GM12878 (cell line): ENCODE data around the gene FAM118B. TPM values are rescaled to one million over a fixed set of nuclear protein-coding genes. Genes with fewer than 3 reads are reported as not detected.

Experiments used
- ATAC-seq: fragments of 200-7000 bp; cut with Tn5 transposase; 3 replicates; pipeline ENCODE4 v1.9.1; 2020; ENCODE audit warnings: mild to moderate bottlenecking, moderate library complexity
- BruUV-seq: library from RNA; stranded (reverse); fragments of 400-500 nt; replicated peaks from 2 replicates; lab custom pipeline; 2021; lab: Mats Ljungman, UMichigan
- CTCF ChIA-PET: fragments of 300-600 bp; sonication (Branson Sonifier 250); formaldehyde crosslinking; extraction: SDS; loops from one replicate; lab custom pipeline; 2021; ENCODE audit warnings: inconsistent platforms; lab: Yijun Ruan, JAX
- POLR2A ChIA-PET: fragments of 350-600 bp; formaldehyde crosslinking; extraction: SDS; loops from one replicate; lab custom pipeline; 2021; ENCODE audit warnings: inconsistent platforms; lab: Charles Lee
- RAD21 ChIA-PET: fragments of 300-600 bp; sonication (Branson Sonifier 250); formaldehyde crosslinking; loops from one replicate; lab custom pipeline; 2023; ENCODE audit warnings: antibody characterized with exemption; ENCODE audit not compliant: unreplicated experiment; lab: Charles Lee
- SMC1A ChIA-PET: fragments of 300-600 bp; sonication (Branson Sonifier 250); formaldehyde crosslinking; loops from one replicate; lab custom pipeline; 2023; ENCODE audit not compliant: unreplicated experiment, uncharacterized antibody; lab: Charles Lee
- DNase-seq: peaks from one replicate; pipeline ENCODE4 v3.0.0-alpha.2; 2011; ENCODE audit warnings: low read depth, low spot score
- FAIRE-seq: peaks from 3 replicates; lab custom pipeline; 2011; peaks lifted over from hg19 to GRCh38; lab: Jason Lieb, UNC
- H2AFZ ChIP-seq: 2 replicates; pipeline ENCODE4 v1.6.0; 2011; ENCODE audit warnings: low read depth, low read length, control low read depth; ENCODE audit not compliant: control insufficient read depth
- H3K27ac ChIP-seq: 2 replicates; pipeline ENCODE4 v1.5.1; 2011; ENCODE audit warnings: control low read depth; ENCODE audit not compliant: control insufficient read depth, insufficient read depth
- H3K27me3 ChIP-seq, 2 experiments: replicated peaks in 1 of 2; 2 replicates each; pipeline versions ENCODE4 v1.6.0 to v1.6.1; 2011; ENCODE audit warnings: low read length in 1 of 2; ENCODE audit not compliant: control insufficient read depth in 2 of 2, insufficient read depth in 2 of 2
- H3K36me3 ChIP-seq, 2 experiments: 2 replicates each; pipeline ENCODE4 v1.5.1; 2011; ENCODE audit warnings: low read length in 1 of 2; ENCODE audit not compliant: control insufficient read depth in 2 of 2, insufficient read depth in 2 of 2
- H3K4me1 ChIP-seq: 2 replicates; pipeline ENCODE4 v1.6.1; 2011; ENCODE audit warnings: mild to moderate bottlenecking, low read length, moderate library complexity, mixed read lengths; ENCODE audit not compliant: control insufficient read depth, insufficient read depth
- H3K4me2 ChIP-seq: 2 replicates; pipeline ENCODE4 v1.6.0; 2011; ENCODE audit warnings: control low read depth; ENCODE audit not compliant: control insufficient read depth, insufficient read depth
- H3K4me3 ChIP-seq: fragments of 200-600 bp; sonication (generic); 2 replicates; pipeline ENCODE4 v1.5.1; 2016
- H3K79me2 ChIP-seq: 2 replicates; pipeline ENCODE4 v1.6.0; 2011; ENCODE audit warnings: low read length; ENCODE audit not compliant: control insufficient read depth, insufficient read depth
- H3K9ac ChIP-seq: 2 replicates; pipeline ENCODE4 v1.8.0; 2011; ENCODE audit warnings: low read length, control low read depth, mixed read lengths; ENCODE audit not compliant: control insufficient read depth, insufficient read depth
- H3K9me3 ChIP-seq: replicated peaks from 3 replicates; pipeline ENCODE4 v1.5.1; 2011; ENCODE audit warnings: mild to moderate bottlenecking, low read length; ENCODE audit not compliant: control insufficient read depth, insufficient read depth
- H4K20me1 ChIP-seq: 2 replicates; pipeline ENCODE4 v1.6.0; 2011; ENCODE audit not compliant: control insufficient read depth, insufficient read depth
- CUX1 ChIP-seq: IDR thresholded peaks from 2 replicates; pipeline ENCODE4 v1.6.1; 2012; ENCODE audit warnings: improper control_type of control experiment, low read depth, low read length; ENCODE audit not compliant: insufficient replicate concordance
- SKIL ChIP-seq: fragments of 450-650 bp; IDR thresholded peaks from 2 replicates; pipeline ENCODE4 v1.6.1; 2017; ENCODE audit warnings: mild to moderate bottlenecking, low read depth, inconsistent platforms; ENCODE audit not compliant: poor library complexity, severe bottlenecking
- SMAD1 ChIP-seq: fragments of 450-650 bp; IDR thresholded peaks from 2 replicates; pipeline ENCODE4 v1.6.1; 2018; ENCODE audit warnings: mild to moderate bottlenecking, low read depth; ENCODE audit not compliant: partially characterized antibody
- SMC3 ChIP-seq: IDR thresholded peaks from 2 replicates; pipeline ENCODE4 v1.6.1; 2011; ENCODE audit warnings: low read length, improper control_type of control experiment, borderline replicate concordance
- TCF3 ChIP-seq: IDR thresholded peaks from 2 replicates; pipeline ENCODE4 v1.6.1; 2012; ENCODE audit warnings: low read depth, mild to moderate bottlenecking, low read length, borderline replicate concordance; ENCODE audit not compliant: insufficient read depth
- WGBS: methylation state at CpG from one replicate; pipeline ENCODE4 v1.1.6; 2016; ENCODE audit warnings: low lambda C conversion rate; ENCODE audit not compliant: insufficient replicate concordance, insufficient coverage; ENCODE audit errors: missing lambda C conversion rate; 5-methylcytosine and 5-hydroxymethylcytosine counted together
- in situ Hi-C: fragments of 300-500 bp; cut with MboI; formaldehyde crosslinking; loops from 9 replicates; pipeline ENCODE4 v1.14.3; 2018; ENCODE audit warnings: mixed read lengths
- intact Hi-C: fragments of 100-400 bp; cut with micrococcal nuclease; formaldehyde crosslinking; loops from one replicate; pipeline ENCODE4 v1.14.2; 2022; ENCODE audit not compliant: unreplicated experiment
- polyA plus RNA-seq, 11 experiments: library from polyadenylated mRNA; depleted of rRNA in 4 of 11; unstranded in 6 of 11; stranded (reverse) in 5 of 11; fragments of >200 nt; fragmentation: Nextera tagmentation in 4 of 11; fragmentation: Illumina TruSeq in 1 of 11; extraction: Ambion mirVana in 4 of 11; extraction: Trizol in 1 of 11; gene quantifications; 1 replicate in 1 of 11; 2 replicates in 10 of 11; pipeline versions ENCODE4 v1.2.1 to v1.2.3, GENCODE V29; 2011 to 2016; ENCODE audit warnings: inconsistent platforms in 2 of 11, missing spikeins in 2 of 11, low read depth in 1 of 11
- total RNA-seq, 4 experiments: library from RNA; depleted of rRNA in 3 of 4; stranded (reverse); fragments of >200 nt in 3 of 4; fragmentation: Illumina TruSeq in 1 of 4; extraction: Trizol in 1 of 4; gene quantifications; 2 replicates each; pipeline versions ENCODE4 v1.2.1 to v1.2.3, GENCODE V29; 2013 to 2021
- TF ChIP-seq, protein P1 (sequence below): IDR thresholded peaks from 2 replicates; pipeline ENCODE4 v1.6.1; 2012; ENCODE audit warnings: low read depth, low read length, improper control_type of control experiment

FAM118B gene
- total and polyA plus RNA-seq, 10 of the 15 experiments (the other 5 are each of a cell fraction or from before 2014, with no cell fraction given): 12.8 to 29.7 (median 16.5) TPM

DNA sequence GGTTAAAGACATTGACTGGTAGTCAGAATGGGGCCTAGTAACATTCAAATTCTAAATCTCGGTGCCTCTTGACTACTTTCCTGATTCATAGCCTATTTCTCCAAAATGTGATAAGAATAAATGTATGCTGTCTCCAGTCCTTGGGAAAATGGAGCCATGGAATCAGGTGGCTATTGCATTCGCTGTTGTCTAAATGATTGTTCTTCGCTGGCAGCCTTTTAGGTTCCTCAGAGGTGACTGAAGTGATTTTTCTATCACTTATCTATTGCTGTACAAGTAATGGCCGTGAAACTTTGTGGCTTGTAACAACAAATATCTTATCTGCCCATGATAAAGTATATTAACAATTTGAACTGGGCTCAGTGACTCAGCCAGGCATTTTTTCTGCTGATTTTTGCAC is 41.7 kb downstream of the FAM118B start:
- POLR2A ChIA-PET: no interaction called here
- BruUV-seq: no TSS peak
- SMC1A ChIA-PET: no interaction called here
- H2AFZ ChIP-seq: no peak overlapping the region
- RAD21 ChIA-PET: no interaction called here
- no peaks in the 10 kb centered on the region for H3K79me2 ChIP-seq
- no peak overlapping the region for H3K27ac ChIP-seq
- intact Hi-C loops (no loop called here), in situ Hi-C loops (no loop called here)
- no peak for ATAC-seq
- no peaks in the 10 kb centered on the region for H3K4me1 ChIP-seq
- CTCF ChIA-PET: no interaction called here
- no peaks in the 10 kb centered on the region for H4K20me1 ChIP-seq
- H3K27me3 ChIP-seq: no peaks in the 10 kb centered on the region
- no peak overlapping the region for H3K4me2 ChIP-seq
- H3K9me3 ChIP-seq: no peaks in the 10 kb centered on the region
- TF ChIP-seq, protein P1, sequence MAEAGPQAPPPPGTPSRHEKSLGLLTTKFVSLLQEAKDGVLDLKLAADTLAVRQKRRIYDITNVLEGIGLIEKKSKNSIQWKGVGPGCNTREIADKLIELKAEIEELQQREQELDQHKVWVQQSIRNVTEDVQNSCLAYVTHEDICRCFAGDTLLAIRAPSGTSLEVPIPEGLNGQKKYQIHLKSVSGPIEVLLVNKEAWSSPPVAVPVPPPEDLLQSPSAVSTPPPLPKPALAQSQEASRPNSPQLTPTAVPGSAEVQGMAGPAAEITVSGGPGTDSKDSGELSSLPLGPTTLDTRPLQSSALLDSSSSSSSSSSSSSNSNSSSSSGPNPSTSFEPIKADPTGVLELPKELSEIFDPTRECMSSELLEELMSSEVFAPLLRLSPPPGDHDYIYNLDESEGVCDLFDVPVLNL: no peak
- TF ChIP-seq TCF3: no peak
- no peak for TF ChIP-seq SKIL
- TF ChIP-seq, all 136 proteins: peak for 0
- H3K36me3 ChIP-seq: peaks cover 0 to 3% of the 10 kb centered on the region in 2 experiments; a peak in 2 of 4 replicates
- DNase-seq: no peak
- no peak for FAIRE-seq
- no peak overlapping the region for H3K9ac ChIP-seq
- 88% methylated on average over 4 of the region's 4 CpGs for WGBS
- no peak overlapping the region for H3K4me3 ChIP-seq

GRCh38 chr11:126254819-126255218 is 43.2 kb downstream of the FAM118B start:
- in situ Hi-C loops: no loop called here
- Histone ChIP-seq H3K9me3 (no peaks in the 10 kb centered on the region), H3K79me2 (no peaks in the 10 kb centered on the region), H2AFZ (no peak overlapping the region), H3K27me3 (no peaks in the 10 kb centered on the region), H4K20me1 (no peaks in the 10 kb centered on the region), H3K4me1 (no peaks in the 10 kb centered on the region), H3K4me2 (no peak overlapping the region), H3K4me3 (no peak overlapping the region), H3K36me3 (peaks cover 0 to 3% of the 10 kb centered on the region in 2 experiments; a peak in 2 of 4 replicates), H3K27ac (no peak overlapping the region), H3K9ac (no peak overlapping the region)
- RAD21 ChIA-PET: no interaction called here
- intact Hi-C loops: loop anchor here (5.0 kb wide), 1 partner anchor 338 kb away; no protein-coding TSS in a partner anchor
- SMC1A ChIA-PET: interaction anchor here (0.7 to 1.1 kb wide), 2 partner anchors 15 to 365 kb away, joined by 3 read pairs; partner anchors contain the start of gene FOXRED1
- DNase-seq: no peak
- 67% methylated on average over 1 of the region's 1 CpG for WGBS
- BruUV-seq: no TSS peak
- POLR2A ChIA-PET: no interaction called here
- ATAC-seq: no peak
- CTCF ChIA-PET: no interaction called here
- FAIRE-seq: no peak
- TF ChIP-seq CUX1 (no peak), SMC3 (no peak), SMAD1 (no peak)
